Fibroblast of lung (primary cell): ENCODE data around the gene SRPK2. TPM values are rescaled to one million over a fixed set of nuclear protein-coding genes. Genes with fewer than 3 reads are reported as not detected.

Source experiments
- DNase-seq, 2 donors: peaks; one replicate each; pipeline versions ENCODE4 v3.0.0 to v3.0.0-alpha.2; 2010; ENCODE audit warnings: low read depth in 2 of 2
- H2AFZ ChIP-seq: 2 replicates; pipeline ENCODE4 v1.5.1; 2012; ENCODE audit warnings: low read length, control low read depth, inconsistent platforms
- H3K27ac ChIP-seq: 2 replicates; pipeline ENCODE4 v1.5.1; 2011; ENCODE audit warnings: low read length, control low read depth; ENCODE audit not compliant: insufficient read depth
- H3K27me3 ChIP-seq: 2 replicates; pipeline ENCODE4 v1.5.1; 2011; ENCODE audit warnings: mild to moderate bottlenecking, low read length; ENCODE audit not compliant: control insufficient read depth, insufficient read depth
- H3K36me3 ChIP-seq: 2 replicates; pipeline ENCODE4 v1.5.1; 2011; ENCODE audit warnings: low read length; ENCODE audit not compliant: control insufficient read depth, insufficient read depth
- H3K4me1 ChIP-seq: 2 replicates; pipeline ENCODE4 v1.5.1; 2011; ENCODE audit warnings: low read length; ENCODE audit not compliant: control insufficient read depth, insufficient read depth; ENCODE audit errors: extremely low read depth
- H3K4me2 ChIP-seq: 2 replicates; pipeline ENCODE4 v1.5.1; 2011; ENCODE audit warnings: low read length, control low read depth; ENCODE audit not compliant: insufficient read depth; ENCODE audit errors: extremely low read depth
- H3K4me3 ChIP-seq, 4 experiments: fragments of 200-600 bp in 1 of 4; sonication (generic) in 1 of 4; replicated peaks in 1 of 4; 2 replicates each; pipeline ENCODE4 v1.5.1; 2011 to 2016; ENCODE audit warnings: low read length in 4 of 4, low read depth in 3 of 4, mild to moderate bottlenecking in 3 of 4, control low read depth in 2 of 4, inconsistent platforms in 1 of 4, mixed read lengths in 1 of 4; ENCODE audit not compliant: insufficient read depth in 1 of 4; ENCODE audit errors: control extremely low read depth in 1 of 4
- H3K79me2 ChIP-seq: 2 replicates; pipeline ENCODE4 v1.5.1; 2012; ENCODE audit warnings: mild to moderate bottlenecking, low read length, inconsistent platforms; ENCODE audit not compliant: control insufficient read depth, insufficient read depth
- H3K9ac ChIP-seq: 2 replicates; pipeline ENCODE4 v1.5.1; 2011; ENCODE audit warnings: mild to moderate bottlenecking, low read length, control low read depth; ENCODE audit not compliant: insufficient read depth
- H3K9me3 ChIP-seq: 2 replicates; pipeline ENCODE4 v1.5.1; 2012; ENCODE audit warnings: low read depth, low read length; ENCODE audit not compliant: control insufficient read depth, insufficient read depth
- H4K20me1 ChIP-seq: 2 replicates; pipeline ENCODE4 v1.5.1; 2011; ENCODE audit warnings: low read length; ENCODE audit not compliant: control insufficient read depth, insufficient read depth; ENCODE audit errors: extremely low read depth
- CTCF ChIP-seq, 2 donors: IDR thresholded peaks in 1 of 2; conservative IDR thresholded peaks in 1 of 2; 1 replicate in 1 of 2; 2 replicates in 1 of 2; pipeline ENCODE4 v1.5.1; 2011 to 2012; ENCODE audit warnings: low read length in 2 of 2, control low read depth in 1 of 2, inconsistent platforms in 1 of 2, low read depth in 1 of 2, mild to moderate bottlenecking in 1 of 2
- EZH2 ChIP-seq: IDR thresholded peaks from 2 replicates; pipeline ENCODE4 v1.5.1; 2012; ENCODE audit warnings: low read length, control low read depth, mild to moderate bottlenecking; ENCODE audit errors: missing control alignments
- polyA plus RNA-seq, 2 donors: library from polyadenylated mRNA; depleted of rRNA in 1 of 2; stranded (reverse) in 1 of 2; unstranded in 1 of 2; fragments of >200 nt; gene quantifications; 2 replicates each; pipeline ENCODE4 v1.2.1, GENCODE V29; 2011 to 2012; ENCODE audit warnings: missing spikeins in 1 of 2
- total RNA-seq: library from RNA; depleted of rRNA; stranded (reverse); fragments of >200 nt; gene quantifications from 2 replicates; pipeline ENCODE4 v1.2.1, GENCODE V29; 2014

Gene SRPK2
- total and polyA plus RNA-seq, 2 donors (not counting 1 experiment from before 2014, with no cell fraction given) = 27.8 to 61.8 TPM

GRCh38 chr7:105268056-105268455 lies 120.7 kb downstream of the SRPK2 start:
- H3K27ac ChIP-seq = peak overlapping the region; percentile 42
- peaks cover 2% of the 10 kb centered on the region for H3K4me1 ChIP-seq
- no peak overlapping the region for H3K9ac ChIP-seq
- H2AFZ ChIP-seq = no peak overlapping the region
- TF ChIP-seq CTCF (conservative IDR thresholded peaks at IDR 0.05 in 1 of 2, IDR thresholded peaks at IDR 0.05 in 1 of 2; ENCODE audit: low read depth in 1 of 2, low read length in 2 of 2) (no peak), EZH2 (no peak)
- peak overlapping the region; percentile 76 for H3K4me2 ChIP-seq
- no peaks in the 10 kb centered on the region for H3K36me3 ChIP-seq
- peak; percentile 63 to 90 for DNase-seq
- H3K9me3 ChIP-seq = no peaks in the 10 kb centered on the region
- H3K27me3 ChIP-seq = no peaks in the 10 kb centered on the region
- peaks cover 20% of the 10 kb centered on the region for H3K79me2 ChIP-seq
- H3K4me3 ChIP-seq = peak overlapping the region; percentile 24 to 75 (median 54)
- peaks cover 2% of the 10 kb centered on the region for H4K20me1 ChIP-seq

- peak overlapping the region; percentile 76 for H3K4me2 ChIP-seq
- no peaks in the 10 kb centered on the region for H3K27me3 ChIP-seq
- TF ChIP-seq CTCF (conservative IDR thresholded peaks at IDR 0.05 in 1 of 2, IDR thresholded peaks at IDR 0.05 in 1 of 2; ENCODE audit: low read depth in 1 of 2, low read length in 2 of 2) (no peak), EZH2 (no peak)
- no peaks in the 10 kb centered on the region for H3K9me3 ChIP-seq
- peak in 1 of 2 donors; percentile 40 for DNase-seq
- no peaks in the 10 kb centered on the region for H3K36me3 ChIP-seq
- H3K9ac ChIP-seq = no peak overlapping the region
- peak overlapping the region in 3 of 4 experiments; percentile 24 to 75 (median 63) for H3K4me3 ChIP-seq
- no peak overlapping the region for H2AFZ ChIP-seq
- peaks cover 23% of the 10 kb centered on the region for H3K79me2 ChIP-seq
- peaks cover 2% of the 10 kb centered on the region for H3K4me1 ChIP-seq
- H4K20me1 ChIP-seq = peaks cover 2% of the 10 kb centered on the region
- H3K27ac ChIP-seq = no peak overlapping the region
Observed at GRCh38 chr7:105267244-105267643, 121.5 kb downstream of the SRPK2 start.

GRCh38 chr7:105264707-105265106 lies 124.0 kb downstream of the SRPK2 start:
- H2AFZ ChIP-seq = no peak overlapping the region
- no peaks in the 10 kb centered on the region for H3K36me3 ChIP-seq
- no peak overlapping the region for H3K4me3 ChIP-seq
- no peak overlapping the region for H3K4me2 ChIP-seq
- no peaks in the 10 kb centered on the region for H3K9me3 ChIP-seq
- no peak for DNase-seq
- no peak for TF ChIP-seq CTCF (conservative IDR thresholded peaks at IDR 0.05 in 1 of 2, IDR thresholded peaks at IDR 0.05 in 1 of 2; ENCODE audit: low read depth in 1 of 2, low read length in 2 of 2)
- no peak for TF ChIP-seq EZH2
- H3K27me3 ChIP-seq = no peaks in the 10 kb centered on the region
- peaks cover 19% of the 10 kb centered on the region for H3K79me2 ChIP-seq
- H3K27ac ChIP-seq = no peak overlapping the region
- H3K4me1 ChIP-seq = peaks cover 7% of the 10 kb centered on the region
- peaks cover 2% of the 10 kb centered on the region for H4K20me1 ChIP-seq
- H3K9ac ChIP-seq = no peak overlapping the region
